Measurements from ENCODE around the gene SLC16A5.

GRCh38 chr17:75091855-75092327 lies 4.1 kb downstream of the SLC16A5 start:
- TF ChIP-seq, protein P1, sequence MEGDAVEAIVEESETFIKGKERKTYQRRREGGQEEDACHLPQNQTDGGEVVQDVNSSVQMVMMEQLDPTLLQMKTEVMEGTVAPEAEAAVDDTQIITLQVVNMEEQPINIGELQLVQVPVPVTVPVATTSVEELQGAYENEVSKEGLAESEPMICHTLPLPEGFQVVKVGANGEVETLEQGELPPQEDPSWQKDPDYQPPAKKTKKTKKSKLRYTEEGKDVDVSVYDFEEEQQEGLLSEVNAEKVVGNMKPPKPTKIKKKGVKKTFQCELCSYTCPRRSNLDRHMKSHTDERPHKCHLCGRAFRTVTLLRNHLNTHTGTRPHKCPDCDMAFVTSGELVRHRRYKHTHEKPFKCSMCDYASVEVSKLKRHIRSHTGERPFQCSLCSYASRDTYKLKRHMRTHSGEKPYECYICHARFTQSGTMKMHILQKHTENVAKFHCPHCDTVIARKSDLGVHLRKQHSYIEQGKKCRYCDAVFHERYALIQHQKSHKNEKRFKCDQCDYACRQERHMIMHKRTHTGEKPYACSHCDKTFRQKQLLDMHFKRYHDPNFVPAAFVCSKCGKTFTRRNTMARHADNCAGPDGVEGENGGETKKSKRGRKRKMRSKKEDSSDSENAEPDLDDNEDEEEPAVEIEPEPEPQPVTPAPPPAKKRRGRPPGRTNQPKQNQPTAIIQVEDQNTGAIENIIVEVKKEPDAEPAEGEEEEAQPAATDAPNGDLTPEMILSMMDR (IDR thresholded peaks at IDR 0.05; ENCODE audit: low read depth, low read length): no peak
- TF ChIP-seq POLR2A (IDR thresholded peaks at IDR 0.05; ENCODE audit: extremely low read depth, insufficient read length): no peak
- TF ChIP-seq MAX (IDR thresholded peaks at IDR 0.05; ENCODE audit: low read depth, low read length): no peak
- no peak for TF ChIP-seq MYC (IDR thresholded peaks at IDR 0.05; ENCODE audit: low read depth, low read length)

All from NB4 (cell line).